ENCODE measurements around the gene CHCHD6. TPM values are rescaled to one million over a fixed set of nuclear protein-coding genes. Genes with fewer than 3 reads are reported as not detected.

Gene CHCHD6
- total RNA-seq, 2 donors from 2014 or later = 9.9 to 15.5 TPM

DNA sequence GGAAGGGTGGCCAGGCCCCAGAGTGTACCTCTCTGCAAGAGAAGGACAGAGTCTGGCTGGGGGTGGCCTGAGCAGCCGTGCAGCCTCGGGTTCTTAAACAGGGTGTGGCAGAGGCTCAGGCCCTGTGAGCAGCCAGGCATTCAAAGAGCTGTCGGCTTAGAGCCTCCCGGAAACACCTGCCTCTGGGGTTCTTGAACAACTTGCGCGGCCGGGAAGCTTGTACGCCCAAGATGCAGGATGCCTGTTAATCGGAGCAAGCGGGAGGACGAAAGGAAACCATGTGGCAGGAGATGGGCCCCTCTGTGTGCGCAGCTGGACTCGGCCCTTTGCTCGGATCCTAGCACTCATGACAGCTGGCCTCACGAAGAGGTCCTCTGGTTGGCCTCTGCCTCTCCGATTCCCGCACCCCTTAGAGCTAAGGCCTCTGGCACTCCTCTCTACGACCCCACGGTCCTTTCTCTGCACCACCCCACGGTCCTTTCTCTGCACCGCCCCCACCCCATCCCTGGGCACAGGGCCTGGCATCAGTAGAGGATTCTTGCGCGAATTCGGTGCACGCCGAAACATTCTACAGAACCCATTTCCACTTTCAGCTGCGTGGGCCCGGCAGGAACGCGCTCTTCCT is 25.2 kb upstream of the CHCHD6 start:
- peak; percentile 21 to 31 for ATAC-seq (replicated peaks in 1 of 2)
- no peaks in the 10 kb centered on the region for H3K9me3 Mint-ChIP-seq
- no peak overlapping the region for H3K27ac Mint-ChIP-seq
- H3K4me3 Mint-ChIP-seq = peak overlapping the region; percentile 43 to 74
- H3K27me3 Mint-ChIP-seq (ENCODE audit: low read depth) = peaks cover 5% of the 10 kb centered on the region
- H3K4me1 Mint-ChIP-seq (ENCODE audit: low read depth) = peaks cover 4% of the 10 kb centered on the region
- DNase-seq = no peak
- no peaks in the 10 kb centered on the region for H3K36me3 Mint-ChIP-seq (ENCODE audit: insufficient read depth in 2 of 2)

GRCh38 chr3:126679318-126679751 is 24.7 kb upstream of the CHCHD6 start:
- Mint-ChIP-seq H3K27ac (no peak overlapping the region), H3K4me3 (peak overlapping the region; percentile 43 to 74), H3K36me3 (ENCODE audit: insufficient read depth in 2 of 2) (no peaks in the 10 kb centered on the region), H3K27me3 (ENCODE audit: low read depth) (peaks cover 5% of the 10 kb centered on the region), H3K9me3 (no peaks in the 10 kb centered on the region), H3K4me1 (ENCODE audit: low read depth) (peaks cover 4% of the 10 kb centered on the region)
- peak; percentile 79 for ATAC-seq (replicated peaks in 1 of 2)
- peak; percentile 79 to 83 for DNase-seq

- Mint-ChIP-seq H3K4me3 (no peak overlapping the region), H3K9me3 (no peaks in the 10 kb centered on the region), H3K27ac (no peak overlapping the region), H3K36me3 (ENCODE audit: insufficient read depth in 2 of 2) (no peaks in the 10 kb centered on the region), H3K27me3 (ENCODE audit: low read depth) (peaks cover 5% of the 10 kb centered on the region), H3K4me1 (ENCODE audit: low read depth) (peaks cover 4% of the 10 kb centered on the region)
- no peak for DNase-seq
- no peak for ATAC-seq (replicated peaks in 1 of 2)
Measured at GRCh38 chr3:126679831-126680666, 24.0 kb upstream of the CHCHD6 start.

GRCh38 chr3:126680667-126681055 is 23.4 kb upstream of the CHCHD6 start:
- ATAC-seq (replicated peaks in 1 of 2) (no peak), DNase-seq (no peak)
- no peak overlapping the region for H3K27ac Mint-ChIP-seq
- peaks cover 4% of the 10 kb centered on the region for H3K4me1 Mint-ChIP-seq (ENCODE audit: low read depth)
- no peaks in the 10 kb centered on the region for H3K36me3 Mint-ChIP-seq (ENCODE audit: insufficient read depth in 2 of 2)
- no peak overlapping the region for H3K4me3 Mint-ChIP-seq
- peaks cover 5% of the 10 kb centered on the region for H3K27me3 Mint-ChIP-seq (ENCODE audit: low read depth)
- H3K9me3 Mint-ChIP-seq = no peaks in the 10 kb centered on the region

DNA sequence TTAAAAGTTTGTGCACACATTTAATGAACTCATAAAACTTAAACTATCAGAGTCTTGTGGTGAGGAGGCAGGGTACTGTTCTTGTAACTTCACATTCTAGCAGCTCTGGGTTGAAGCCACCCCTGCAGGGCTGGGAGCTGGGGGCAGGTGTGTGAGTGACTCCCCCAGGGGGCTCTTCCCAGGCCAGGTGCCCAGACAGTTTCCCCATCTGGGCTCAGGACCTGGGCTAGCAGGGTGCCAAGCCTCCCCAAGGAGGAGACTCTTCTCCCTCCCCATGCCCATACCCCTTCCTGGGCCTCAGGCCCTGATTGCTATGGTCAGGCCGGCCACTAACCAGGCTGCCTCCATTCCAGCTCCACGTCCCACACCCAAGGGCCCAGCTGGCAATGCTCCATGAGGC is 22.0 kb upstream of the CHCHD6 start:
- H3K4me1 Mint-ChIP-seq (ENCODE audit: low read depth) = peaks cover 4% of the 10 kb centered on the region
- no peak overlapping the region for H3K27ac Mint-ChIP-seq
- ATAC-seq (replicated peaks in 1 of 2) (no peak), DNase-seq (no peak)
- no peaks in the 10 kb centered on the region for H3K36me3 Mint-ChIP-seq (ENCODE audit: insufficient read depth in 2 of 2)
- no peaks in the 10 kb centered on the region for H3K9me3 Mint-ChIP-seq
- peaks cover 5% of the 10 kb centered on the region for H3K27me3 Mint-ChIP-seq (ENCODE audit: low read depth)
- H3K4me3 Mint-ChIP-seq = no peak overlapping the region

DNA sequence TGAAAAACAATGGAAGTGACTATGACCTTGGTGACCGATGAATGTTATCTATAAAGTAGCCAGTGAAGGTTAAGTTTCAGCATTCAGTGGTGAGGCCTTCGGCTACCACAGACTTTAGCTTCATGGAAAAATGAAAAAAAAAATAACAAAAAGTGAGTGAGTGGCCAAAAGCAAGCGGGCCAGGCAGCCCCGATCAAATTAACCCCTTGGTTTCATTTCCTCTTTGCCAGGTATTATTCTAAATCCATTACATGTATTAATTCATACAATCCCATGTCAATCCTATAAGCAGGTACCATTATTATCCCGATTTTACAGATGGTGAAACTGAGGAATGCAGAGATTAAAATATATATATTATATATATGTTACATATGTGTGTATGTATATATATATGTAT is 21.0 kb upstream of the CHCHD6 start:
- H3K27ac Mint-ChIP-seq = no peak overlapping the region
- peaks cover 5% of the 10 kb centered on the region for H3K27me3 Mint-ChIP-seq (ENCODE audit: low read depth)
- H3K4me3 Mint-ChIP-seq = no peak overlapping the region
- no peaks in the 10 kb centered on the region for H3K36me3 Mint-ChIP-seq (ENCODE audit: insufficient read depth in 2 of 2)
- DNase-seq (no peak), ATAC-seq (replicated peaks in 1 of 2) (no peak)
- H3K9me3 Mint-ChIP-seq = no peaks in the 10 kb centered on the region
- peaks cover 4% of the 10 kb centered on the region for H3K4me1 Mint-ChIP-seq (ENCODE audit: low read depth)

DNA sequence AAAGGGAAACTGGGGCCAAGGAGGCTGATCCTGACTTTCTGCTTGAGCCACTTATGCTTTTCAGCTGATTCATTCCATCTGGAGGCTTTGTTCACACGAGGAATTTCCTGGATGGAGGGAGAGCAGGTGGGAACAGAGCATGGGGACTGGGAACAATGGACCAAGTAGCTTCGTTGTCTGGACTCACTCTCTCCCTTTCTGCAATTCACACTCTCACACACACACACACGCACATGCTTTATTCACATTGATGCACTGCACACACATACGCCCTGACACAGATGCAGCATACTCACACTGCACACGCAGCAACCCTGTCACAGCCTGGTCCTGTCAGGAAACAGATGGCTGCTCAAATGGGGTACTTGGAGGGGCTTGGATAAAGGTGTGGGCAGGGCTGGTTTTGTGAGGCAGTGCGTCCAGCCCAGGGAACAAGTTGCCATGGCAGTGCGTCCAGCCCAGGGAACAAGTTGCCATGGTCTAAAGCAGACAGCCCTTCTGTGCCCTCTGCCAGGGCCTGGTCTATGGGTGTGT is 19.8 kb upstream of the CHCHD6 start:
- no peaks in the 10 kb centered on the region for H3K9me3 Mint-ChIP-seq
- no peak overlapping the region for H3K27ac Mint-ChIP-seq
- no peaks in the 10 kb centered on the region for H3K27me3 Mint-ChIP-seq (ENCODE audit: low read depth)
- no peaks in the 10 kb centered on the region for H3K4me1 Mint-ChIP-seq (ENCODE audit: low read depth)
- no peak overlapping the region for H3K4me3 Mint-ChIP-seq
- ATAC-seq (replicated peaks in 1 of 2) = no peak
- no peak for DNase-seq
- no peaks in the 10 kb centered on the region for H3K36me3 Mint-ChIP-seq (ENCODE audit: insufficient read depth in 2 of 2)

DNA sequence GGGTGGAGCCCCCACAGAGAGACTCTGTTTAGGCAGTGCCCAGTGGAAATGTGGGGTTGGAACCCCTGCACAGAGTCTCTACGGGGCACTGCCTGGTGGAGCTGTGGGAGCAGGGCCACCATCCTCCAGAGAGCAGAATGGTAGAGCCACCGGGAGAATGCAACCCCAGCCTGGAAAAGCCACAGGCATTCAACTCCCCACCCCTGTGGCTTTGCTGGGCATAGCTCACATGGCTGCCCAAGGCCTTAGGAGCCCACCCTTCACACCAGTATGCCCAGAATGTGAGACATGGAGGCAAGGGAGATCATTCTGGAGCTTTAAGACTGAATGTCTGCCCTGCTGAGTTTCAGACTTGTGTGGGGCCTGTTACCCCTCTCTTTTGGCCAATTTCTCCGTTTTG is 19.0 kb upstream of the CHCHD6 start:
- ATAC-seq (replicated peaks in 1 of 2) (no peak), DNase-seq (no peak)
- Mint-ChIP-seq H3K4me3 (no peak overlapping the region), H3K27me3 (ENCODE audit: low read depth) (no peaks in the 10 kb centered on the region), H3K9me3 (no peaks in the 10 kb centered on the region), H3K36me3 (ENCODE audit: insufficient read depth in 2 of 2) (no peaks in the 10 kb centered on the region), H3K4me1 (ENCODE audit: low read depth) (no peaks in the 10 kb centered on the region), H3K27ac (no peak overlapping the region)

DNA sequence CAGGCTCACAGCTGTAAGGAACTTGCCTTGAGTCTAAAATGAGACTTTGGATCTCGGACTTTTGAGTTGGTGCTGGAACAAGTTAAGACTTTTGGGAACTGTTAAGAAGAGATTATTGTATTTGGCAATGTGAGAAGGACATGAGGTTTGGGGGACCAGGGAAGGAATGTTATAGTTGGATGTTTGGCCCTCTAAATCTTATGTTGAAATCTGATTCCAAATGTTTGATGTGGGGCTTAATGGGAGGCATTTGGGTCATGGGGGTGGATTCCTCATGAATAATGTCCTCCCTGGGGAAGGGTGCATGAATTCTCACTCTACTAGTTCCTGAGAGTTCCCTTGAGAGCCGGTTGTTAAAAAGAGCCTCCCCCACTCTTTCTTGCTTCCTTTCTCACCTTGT is 18.5 kb upstream of the CHCHD6 start:
- no peaks in the 10 kb centered on the region for H3K4me1 Mint-ChIP-seq (ENCODE audit: low read depth)
- no peak overlapping the region for H3K4me3 Mint-ChIP-seq
- no peaks in the 10 kb centered on the region for H3K9me3 Mint-ChIP-seq
- ATAC-seq (replicated peaks in 1 of 2) (no peak), DNase-seq (no peak)
- H3K27ac Mint-ChIP-seq = no peak overlapping the region
- no peaks in the 10 kb centered on the region for H3K27me3 Mint-ChIP-seq (ENCODE audit: low read depth)
- H3K36me3 Mint-ChIP-seq (ENCODE audit: insufficient read depth in 2 of 2) = no peaks in the 10 kb centered on the region

DNA sequence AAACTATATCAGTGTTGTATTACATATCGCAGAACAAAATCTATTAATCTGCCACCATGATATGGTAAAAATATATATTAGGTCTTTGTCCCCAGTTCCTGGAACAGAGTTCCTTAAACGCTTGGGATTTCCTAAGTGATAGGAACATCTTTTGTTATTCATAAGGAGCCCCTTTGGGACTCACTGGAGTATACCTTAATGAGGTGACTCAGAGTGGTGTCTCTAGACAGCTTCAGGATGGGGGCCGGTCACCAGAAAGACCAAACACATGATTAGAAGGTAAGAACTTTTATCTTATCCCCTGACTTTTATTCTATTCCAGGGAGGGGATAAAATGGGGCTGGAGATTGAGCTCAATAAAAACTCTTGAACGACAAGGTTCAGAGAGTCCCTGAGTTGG is 12.3 kb upstream of the CHCHD6 start:
- no peak overlapping the region for H3K4me3 Mint-ChIP-seq
- no peaks in the 10 kb centered on the region for H3K36me3 Mint-ChIP-seq (ENCODE audit: insufficient read depth in 2 of 2)
- H3K4me1 Mint-ChIP-seq (ENCODE audit: low read depth) = no peaks in the 10 kb centered on the region
- H3K27ac Mint-ChIP-seq = no peak overlapping the region
- DNase-seq (no peak), ATAC-seq (replicated peaks in 1 of 2) (no peak)
- H3K27me3 Mint-ChIP-seq (ENCODE audit: low read depth) = peaks cover 29% of the 10 kb centered on the region
- H3K9me3 Mint-ChIP-seq = no peaks in the 10 kb centered on the region

- Mint-ChIP-seq H3K9me3 (no peaks in the 10 kb centered on the region), H3K27me3 (ENCODE audit: low read depth) (peaks cover 31% of the 10 kb centered on the region), H3K36me3 (ENCODE audit: insufficient read depth in 2 of 2) (no peaks in the 10 kb centered on the region), H3K27ac (no peak overlapping the region), H3K4me3 (no peak overlapping the region), H3K4me1 (ENCODE audit: low read depth) (no peaks in the 10 kb centered on the region)
- no peak for ATAC-seq (replicated peaks in 1 of 2)
- DNase-seq = no peak
Measured at GRCh38 chr3:126692858-126693257, 11.2 kb upstream of the CHCHD6 start.

- no peaks in the 10 kb centered on the region for H3K4me1 Mint-ChIP-seq (ENCODE audit: low read depth)
- no peak overlapping the region for H3K4me3 Mint-ChIP-seq
- DNase-seq = no peak
- H3K9me3 Mint-ChIP-seq = no peaks in the 10 kb centered on the region
- no peaks in the 10 kb centered on the region for H3K36me3 Mint-ChIP-seq (ENCODE audit: insufficient read depth in 2 of 2)
- H3K27ac Mint-ChIP-seq = no peak overlapping the region
- peaks cover 37% of the 10 kb centered on the region for H3K27me3 Mint-ChIP-seq (ENCODE audit: low read depth)
- no peak for ATAC-seq (replicated peaks in 1 of 2)
Measured at GRCh38 chr3:126693921-126694320, 10.1 kb upstream of the CHCHD6 start.

- H3K4me1 Mint-ChIP-seq (ENCODE audit: low read depth) = no peaks in the 10 kb centered on the region
- no peak for DNase-seq
- ATAC-seq (replicated peaks in 1 of 2) = no peak
- no peaks in the 10 kb centered on the region for H3K9me3 Mint-ChIP-seq
- H3K27me3 Mint-ChIP-seq (ENCODE audit: low read depth) = peaks cover 57% of the 10 kb centered on the region
- no peak overlapping the region for H3K27ac Mint-ChIP-seq
- H3K36me3 Mint-ChIP-seq (ENCODE audit: insufficient read depth in 2 of 2) = no peaks in the 10 kb centered on the region
- no peak overlapping the region for H3K4me3 Mint-ChIP-seq
Measured at GRCh38 chr3:126696701-126697267, 7.3 kb upstream of the CHCHD6 start.
